H1 (cell line): ENCODE measurements around the gene COL11A2. TPM values are rescaled to one million over a fixed set of nuclear protein-coding genes. Genes with fewer than 3 reads are reported as not detected.

Source experiments
- CTCF ChIA-PET: fragments of 300-600 bp; sonication (Branson Sonifier 250); formaldehyde crosslinking; loops from one replicate; lab custom pipeline; 2021; ENCODE audit not compliant: partially characterized antibody; lab: Charles Lee
- POLR2A ChIA-PET: fragments of 300-600 bp; sonication (Branson Sonifier 250); formaldehyde crosslinking; loops from one replicate; lab custom pipeline; 2021; ENCODE audit warnings: inconsistent platforms; ENCODE audit not compliant: partially characterized antibody; lab: Charles Lee
- DNase-seq, 2 experiments: peaks; one replicate each; pipeline versions ENCODE4 v3.0.0 to v3.0.0-alpha.2; 2010 to 2022; ENCODE audit warnings: low spot score in 2 of 2, low read depth in 1 of 2, mixed read lengths in 1 of 2
- FAIRE-seq: peaks from 2 replicates; lab custom pipeline; 2011; peaks lifted over from hg19 to GRCh38; lab: Jason Lieb, UNC
- H2AFZ ChIP-seq: 2 replicates; pipeline ENCODE4 v1.8.1; 2012; ENCODE audit warnings: low read length, inconsistent platforms
- H2AK5ac ChIP-seq: 2 replicates; pipeline ENCODE4 v1.6.1; 2013; ENCODE audit warnings: low read depth, low read length
- H2BK120ac ChIP-seq: replicated peaks from 2 replicates; pipeline ENCODE3; 2013; ENCODE audit warnings: low read depth, low read length, inconsistent platforms
- H2BK12ac ChIP-seq: 2 replicates; pipeline ENCODE4 v1.6.1; 2013; ENCODE audit warnings: low read depth, low read length
- H2BK15ac ChIP-seq: 2 replicates; pipeline ENCODE4 v1.6.1; 2013; ENCODE audit warnings: low read length
- H2BK20ac ChIP-seq: 2 replicates; pipeline ENCODE4 v1.6.1; 2013; ENCODE audit warnings: low read length
- H2BK5ac ChIP-seq: 2 replicates; pipeline ENCODE4 v1.6.1; 2013; ENCODE audit warnings: low read depth, low read length
- H3K14ac ChIP-seq: 2 replicates; pipeline ENCODE4 v1.6.1; 2013; ENCODE audit warnings: inconsistent platforms; ENCODE audit not compliant: insufficient read length
- H3K18ac ChIP-seq: 2 replicates; pipeline ENCODE4 v1.6.1; 2013; ENCODE audit warnings: low read length; ENCODE audit errors: extremely low read depth
- H3K23ac ChIP-seq: 2 replicates; pipeline ENCODE4 v1.6.1; 2013; ENCODE audit warnings: inconsistent platforms; ENCODE audit not compliant: insufficient read length
- H3K23me2 ChIP-seq: 2 replicates; pipeline ENCODE4 v1.6.1; 2013; ENCODE audit warnings: low read depth, low read length
- H3K27ac ChIP-seq: 2 replicates; pipeline ENCODE4 v1.6.1; 2011; ENCODE audit warnings: low read depth, low read length, inconsistent platforms
- H3K27me3 ChIP-seq, 4 experiments: replicated peaks in 1 of 4; 1 replicate in 1 of 4; 2 replicates in 3 of 4; pipeline versions ENCODE4 v1.6.1 to v1.8.1; 2011 to 2013; ENCODE audit warnings: low read length in 3 of 4, mild to moderate bottlenecking in 3 of 4, inconsistent platforms in 2 of 4, mixed read lengths in 2 of 4, moderate library complexity in 1 of 4; ENCODE audit not compliant: control insufficient read depth in 3 of 4, insufficient read depth in 3 of 4; ENCODE audit errors: extremely low read depth in 1 of 4
- H3K36me3 ChIP-seq, 4 experiments: 2 replicates each; pipeline versions ENCODE4 v1.6.1 to v1.8.1; 2011 to 2013; ENCODE audit warnings: mild to moderate bottlenecking in 4 of 4, low read length in 3 of 4, moderate library complexity in 2 of 4, control low read depth in 1 of 4, inconsistent platforms in 1 of 4; ENCODE audit not compliant: insufficient read depth in 4 of 4, control insufficient read depth in 2 of 4
- H3K4ac ChIP-seq: replicated peaks from 2 replicates; pipeline ENCODE3; 2013; ENCODE audit warnings: low read length, low read depth, mixed read lengths, inconsistent platforms; ENCODE audit not compliant: insufficient read length
- H3K4me1 ChIP-seq, 4 experiments: replicated peaks in 1 of 4; 1 replicate in 1 of 4; 2 replicates in 3 of 4; pipeline versions ENCODE4 v1.6.1 to v1.8.1; 2011 to 2013; ENCODE audit warnings: low read length in 3 of 4, inconsistent platforms in 2 of 4, mixed read lengths in 1 of 4; ENCODE audit not compliant: insufficient read depth in 4 of 4, control insufficient read depth in 3 of 4
- H3K4me2 ChIP-seq, 2 experiments: 2 replicates each; pipeline versions ENCODE4 v1.6.1 to v1.8.1; 2011 to 2013; ENCODE audit warnings: low read depth in 2 of 2, low read length in 2 of 2, control low read depth in 1 of 2, inconsistent platforms in 1 of 2, mild to moderate bottlenecking in 1 of 2; ENCODE audit not compliant: insufficient read depth in 1 of 2
- H3K4me3 ChIP-seq, 4 experiments: fragments of 200-600, 300-600 bp in 1 of 4; sonication (generic), shearing (Covaris generic), sonication (Bioruptor Twin) in 1 of 4; 2 replicates each; pipeline versions ENCODE4 v1.5.1 to v1.8.1; 2011 to 2016; ENCODE audit warnings: low read length in 4 of 4, low read depth in 3 of 4, control low read depth in 2 of 4, inconsistent platforms in 2 of 4, mild to moderate bottlenecking in 2 of 4, mixed read lengths in 1 of 4, moderate library complexity in 1 of 4; ENCODE audit not compliant: insufficient read depth in 2 of 4; ENCODE audit errors: extremely low read depth in 1 of 4
- H3K56ac ChIP-seq: replicated peaks from 2 replicates; pipeline ENCODE3; 2013; ENCODE audit warnings: low read depth, mild to moderate bottlenecking, mixed read lengths, low read length, inconsistent platforms; ENCODE audit not compliant: insufficient read length
- H3K79me1 ChIP-seq: 2 replicates; pipeline ENCODE4 v1.6.1; 2013; ENCODE audit warnings: low read depth, low read length, control low read depth
- H3K79me2 ChIP-seq, 2 experiments: 2 replicates each; pipeline versions ENCODE4 v1.6.1 to v1.8.1; 2012 to 2013; ENCODE audit warnings: low read length in 2 of 2, mild to moderate bottlenecking in 2 of 2, inconsistent platforms in 1 of 2; ENCODE audit not compliant: insufficient read depth in 2 of 2, control insufficient read depth in 1 of 2
- H3K9ac ChIP-seq, 4 experiments: replicated peaks in 1 of 4; 1 replicate in 1 of 4; 2 replicates in 3 of 4; pipeline versions ENCODE4 v1.6.1 to v1.8.1; 2011 to 2013; ENCODE audit warnings: low read depth in 3 of 4, low read length in 3 of 4, control low read depth in 2 of 4, mild to moderate bottlenecking in 2 of 4, moderate library complexity in 2 of 4, inconsistent platforms in 1 of 4; ENCODE audit errors: extremely low read depth in 1 of 4
- H3K9me3 ChIP-seq, 2 experiments: 2 replicates each; pipeline versions ENCODE4 v1.6.1 to v1.8.1; 2012 to 2013; ENCODE audit warnings: mild to moderate bottlenecking in 2 of 2, moderate library complexity in 2 of 2, control low read depth in 1 of 2, inconsistent platforms in 1 of 2, low read depth in 1 of 2, low read length in 1 of 2, mixed read lengths in 1 of 2; ENCODE audit not compliant: insufficient read depth in 2 of 2
- H4K20me1 ChIP-seq, 2 experiments: replicated peaks in 1 of 2; 2 replicates each; pipeline versions ENCODE3 to v1.8.1; 2011 to 2013; ENCODE audit warnings: inconsistent platforms in 2 of 2, low read length in 2 of 2, mild to moderate bottlenecking in 1 of 2; ENCODE audit not compliant: insufficient read depth in 2 of 2, control insufficient read depth in 1 of 2
- H4K5ac ChIP-seq: 2 replicates; pipeline ENCODE4 v1.6.1; 2013; ENCODE audit warnings: low read length, low read depth, mixed read lengths, inconsistent platforms; ENCODE audit not compliant: insufficient read length
- H4K8ac ChIP-seq: 2 replicates; pipeline ENCODE4 v1.8.0; 2013; ENCODE audit warnings: mild to moderate bottlenecking, moderate library complexity, low read length, inconsistent platforms; ENCODE audit not compliant: insufficient read depth; ENCODE audit errors: extremely low read depth
- H4K91ac ChIP-seq: replicated peaks from 2 replicates; pipeline ENCODE3; 2013; ENCODE audit warnings: low read length, mixed read lengths, inconsistent platforms; ENCODE audit not compliant: insufficient read length
- RAD21 ChIP-seq, 2 experiments: IDR thresholded peaks in 1 of 2; conservative IDR thresholded peaks in 1 of 2; 2 replicates each; pipeline ENCODE4 v1.6.1; 2011; ENCODE audit warnings: low read depth in 2 of 2, low read length in 2 of 2, improper control_type of control experiment in 1 of 2, inconsistent platforms in 1 of 2, mild to moderate bottlenecking in 1 of 2, moderate library complexity in 1 of 2
- RBBP5 ChIP-seq: IDR thresholded peaks from 2 replicates; pipeline ENCODE4 v1.7.1; 2012; ENCODE audit warnings: low read depth, mild to moderate bottlenecking, inconsistent platforms, low read length, moderate library complexity, borderline replicate concordance
- TBP ChIP-seq: IDR thresholded peaks from 2 replicates; pipeline ENCODE4 v1.6.1; 2011; ENCODE audit warnings: low read depth, low read length, improper control_type of control experiment
- WGBS, 2 experiments: shearing (Covaris generic) in 1 of 2; methylation state at CpG; one replicate each; pipeline versions ENCODE4 v1.1.6 to v1.1.7; 2013 to 2015; ENCODE audit warnings: low lambda C conversion rate in 2 of 2, mixed read lengths in 2 of 2, inconsistent platforms in 1 of 2, low coverage in 1 of 2, missing lambda C conversion rate in 1 of 2; ENCODE audit not compliant: insufficient replicate concordance in 2 of 2, insufficient coverage in 1 of 2, insufficient read length in 1 of 2; ENCODE audit errors: extremely low coverage in 1 of 2, missing lambda C conversion rate in 1 of 2; 5-methylcytosine and 5-hydroxymethylcytosine counted together
- polyA plus RNA-seq, 7 experiments: library from polyadenylated mRNA; depleted of rRNA in 3 of 7; stranded (reverse) in 5 of 7; unstranded in 2 of 7; fragments of >200 nt in 5 of 7; fragments of 200-250 nt in 2 of 7; gene quantifications; 1 replicate in 5 of 7; 2 replicates in 1 of 7; 4 replicates in 1 of 7; pipeline versions ENCODE4 v1.2.1 to v1.2.3, GENCODE V29; 2011 to 2013; ENCODE audit warnings: missing spikeins in 2 of 7, mixed read lengths in 2 of 7
- total RNA-seq: library from RNA; stranded (reverse); fragmentation: NEBNext Ultra II Directional; extraction: Animal tissue kit (Norgen Biotek cat#: 25700); gene quantifications from 2 replicates; pipeline ENCODE4 v1.2.1, GENCODE V29; 2021
- TF ChIP-seq, protein P1 (sequence below), 3 experiments: IDR thresholded peaks; 1 replicate in 2 of 3; 2 replicates in 1 of 3; pipeline versions ENCODE4 v1.5.1 to v1.6.1; 2011; ENCODE audit warnings: low read length in 3 of 3, mild to moderate bottlenecking in 3 of 3, inconsistent platforms in 2 of 3, low read depth in 1 of 3, moderate library complexity in 1 of 3; ENCODE audit not compliant: insufficient read depth in 1 of 3; ENCODE audit errors: control extremely low read depth in 1 of 3

Gene COL11A2
- total and polyA plus RNA-seq, 2 of the 8 experiments (the other 6 are each of a cell fraction or from before 2014, with no cell fraction given), result 2.8 to 3.8 TPM

GRCh38 chr6:33211666-33212422, 19.6 kb upstream of the COL11A2 start:
- Histone ChIP-seq H3K23me2 (peaks cover 24% of the 10 kb centered on the region; the same call in 1 of the 2 replicates), H3K18ac (no peak overlapping the region), H4K8ac (no peak overlapping the region), H4K5ac (no peak overlapping the region), H3K9ac (no peak overlapping the region), H2BK120ac (no peak overlapping the region), H3K4ac (no peak overlapping the region), H3K79me2 (no peaks in the 10 kb centered on the region), H3K9me3 (no peaks in the 10 kb centered on the region), H4K20me1 (peaks cover 2 to 16% of the 10 kb centered on the region in 2 experiments), H2AK5ac (no peak overlapping the region), H3K4me2 (no peak overlapping the region; a peak in 2 of 4 replicates), H3K4me3 (no peak overlapping the region), H2BK20ac (no peak overlapping the region), H3K36me3 (peaks cover 2 to 7% (median 4%) of the 10 kb centered on the region in 4 experiments; a peak in 3 of 8 replicates), H2AFZ (no peak overlapping the region), H2BK15ac (no peak overlapping the region), H3K14ac (no peak overlapping the region), H3K27me3 (peaks cover 32 to 70% (median 63%) of the 10 kb centered on the region in 4 experiments), H2BK5ac (no peak overlapping the region), H3K56ac (no peak overlapping the region), H3K27ac (no peak overlapping the region), H3K79me1 (no peaks in the 10 kb centered on the region; the same call in 1 of the 2 replicates), H2BK12ac (no peak overlapping the region), H4K91ac (no peak overlapping the region), H3K23ac (no peak overlapping the region), H3K4me1 (peaks cover 0 to 13% (median 6%) of the 10 kb centered on the region in 4 experiments; a peak in 6 of 7 replicates)
- DNase-seq (peak in 1 of 2 experiments; percentile 74), FAIRE-seq (no peak)
- WGBS, 2 experiments, result 48% methylated on average over 18 of the region's 18 CpGs; no CpG with 5 or more reads in 1 of the 2 experiments
- TF ChIP-seq TBP (no peak), RAD21 (IDR thresholded peaks at IDR 0.05 in 1 of 2, conservative IDR thresholded peaks at IDR 0.05 in 1 of 2; ENCODE audit: low read depth in 2 of 2, low read length in 2 of 2) (peak; percentile 25 to 28; a peak in 2 of 4 replicates), RBBP5 (no peak)
- TF ChIP-seq, protein P1, sequence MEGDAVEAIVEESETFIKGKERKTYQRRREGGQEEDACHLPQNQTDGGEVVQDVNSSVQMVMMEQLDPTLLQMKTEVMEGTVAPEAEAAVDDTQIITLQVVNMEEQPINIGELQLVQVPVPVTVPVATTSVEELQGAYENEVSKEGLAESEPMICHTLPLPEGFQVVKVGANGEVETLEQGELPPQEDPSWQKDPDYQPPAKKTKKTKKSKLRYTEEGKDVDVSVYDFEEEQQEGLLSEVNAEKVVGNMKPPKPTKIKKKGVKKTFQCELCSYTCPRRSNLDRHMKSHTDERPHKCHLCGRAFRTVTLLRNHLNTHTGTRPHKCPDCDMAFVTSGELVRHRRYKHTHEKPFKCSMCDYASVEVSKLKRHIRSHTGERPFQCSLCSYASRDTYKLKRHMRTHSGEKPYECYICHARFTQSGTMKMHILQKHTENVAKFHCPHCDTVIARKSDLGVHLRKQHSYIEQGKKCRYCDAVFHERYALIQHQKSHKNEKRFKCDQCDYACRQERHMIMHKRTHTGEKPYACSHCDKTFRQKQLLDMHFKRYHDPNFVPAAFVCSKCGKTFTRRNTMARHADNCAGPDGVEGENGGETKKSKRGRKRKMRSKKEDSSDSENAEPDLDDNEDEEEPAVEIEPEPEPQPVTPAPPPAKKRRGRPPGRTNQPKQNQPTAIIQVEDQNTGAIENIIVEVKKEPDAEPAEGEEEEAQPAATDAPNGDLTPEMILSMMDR (IDR thresholded peaks at IDR 0.05; ENCODE audit: control extremely low read depth in 1 of 3, insufficient read depth in 1 of 3, low read depth in 1 of 3, low read length in 3 of 3), result peak in 2 of 3 experiments; percentile 39 to 43; a peak in 3 of 4 replicates
- CTCF ChIA-PET, result interaction anchor here (0.5 to 6.3 kb wide), 11 partner anchors 14 to 258 kb away, joined by 3 to 60 read pairs (median 3); no protein-coding TSS in a partner anchor
- POLR2A ChIA-PET, result interaction anchor here (0.7 to 2.3 kb wide), 11 partner anchors 8 to 241 kb away, joined by 3 to 13 read pairs (median 3); partner anchors contain the start of genes B3GALT4, HSD17B8, RPS18 and VPS52
